Smooth muscle cell (in vitro differentiated cells): ENCODE measurements around the gene HKDC1. TPM values are rescaled to one million over a fixed set of nuclear protein-coding genes. Genes with fewer than 3 reads are reported as not detected.

Experiments used
- DNase-seq: peaks from one replicate; lab custom pipeline; 2025; ENCODE audit not compliant: unreplicated experiment; lab: John Stamatoyannopoulos, UW
- H2AFZ ChIP-seq: fragments of 200-600 bp; sonication (generic); 2 replicates; pipeline ENCODE4 v1.6.0; 2016; ENCODE audit warnings: antibody characterized with exemption, low read depth, mild to moderate bottlenecking
- H3F3A ChIP-seq: fragments of 200-600 bp; sonication (generic); 2 replicates; pipeline ENCODE4 v1.6.0; 2017; ENCODE audit warnings: antibody characterized with exemption, low read depth
- H3K27ac ChIP-seq: fragments of 200-600 bp; sonication (generic); 2 replicates; pipeline ENCODE4 v1.5.1; 2016; ENCODE audit warnings: low read depth, mild to moderate bottlenecking
- H3K27me3 ChIP-seq: fragments of 200-600 bp; sonication (generic); 2 replicates; pipeline ENCODE4 v1.6.1; 2016; ENCODE audit warnings: low read depth, mild to moderate bottlenecking
- H3K36me3 ChIP-seq: fragments of 200-600 bp; sonication (generic); 2 replicates; pipeline ENCODE4 v1.5.1; 2016; ENCODE audit warnings: low read depth
- H3K4me1 ChIP-seq: fragments of 200-600 bp; sonication (generic); 2 replicates; pipeline ENCODE4 v1.5.1; 2016; ENCODE audit warnings: low read depth
- H3K4me2 ChIP-seq: fragments of 200-600 bp; sonication (generic); 2 replicates; pipeline ENCODE4 v1.6.0; 2016; ENCODE audit warnings: mild to moderate bottlenecking
- H3K4me3 ChIP-seq: fragments of 200-600 bp; sonication (generic); 2 replicates; pipeline ENCODE4 v1.5.1; 2016; ENCODE audit warnings: mild to moderate bottlenecking
- H3K79me2 ChIP-seq: fragments of 200-600 bp; sonication (generic); 2 replicates; pipeline ENCODE4 v1.6.0; 2016; ENCODE audit warnings: low read depth, mild to moderate bottlenecking
- H3K9ac ChIP-seq: fragments of 200-600 bp; sonication (generic); 2 replicates; pipeline ENCODE4 v1.6.0; 2016; ENCODE audit warnings: low read depth
- H3K9me3 ChIP-seq: fragments of 200-600 bp; sonication (generic); replicated peaks from 2 replicates; pipeline ENCODE4 v1.5.1; 2016; ENCODE audit warnings: low read depth
- H4K20me1 ChIP-seq: fragments of 200-600 bp; sonication (generic); 2 replicates; pipeline ENCODE4 v1.6.0; 2016; ENCODE audit warnings: low read depth
- CTCF ChIP-seq: fragments of 200-600 bp; sonication (generic); IDR thresholded peaks from 2 replicates; pipeline ENCODE4 v1.5.1; 2017; ENCODE audit warnings: borderline replicate concordance, mild to moderate bottlenecking, antibody characterized with exemption; ENCODE audit not compliant: insufficient read depth, poor library complexity, severe bottlenecking
- WGBS: methylation state at CpG from one replicate; pipeline ENCODE4 v1.1.7; 2016; ENCODE audit warnings: low lambda C conversion rate; 5-methylcytosine and 5-hydroxymethylcytosine counted together
- polyA plus RNA-seq: library from polyadenylated mRNA; unstranded; fragments of >200 nt; fragmentation: Nextera tagmentation; extraction: Ambion mirVana; gene quantifications from 2 replicates; pipeline ENCODE4 v1.2.1, GENCODE V29; 2016
- total RNA-seq: library from RNA; depleted of rRNA; stranded (reverse); fragments of >200 nt; gene quantifications from 2 replicates; pipeline ENCODE4 v1.2.3, GENCODE V29; 2014

The HKDC1 gene
- total and polyA plus RNA-seq, 2 experiments from 2014 or later = 0.09 to 0.27 TPM

GRCh38 chr10:69287181-69287580 lies 67.0 kb downstream of the HKDC1 start:
- no peak overlapping the region for H3K27ac ChIP-seq
- WGBS = 93% methylated on average over 4 of the region's 4 CpGs

GRCh38 chr10:69290993-69291392 lies 70.9 kb downstream of the HKDC1 start:
- Histone ChIP-seq H3K79me2 (no peaks in the 10 kb centered on the region), H3K9me3 (no peaks in the 10 kb centered on the region), H3K9ac (no peak overlapping the region), H3K36me3 (no peaks in the 10 kb centered on the region), H4K20me1 (no peaks in the 10 kb centered on the region), H3K27ac (no peak overlapping the region), H3K4me1 (no peaks in the 10 kb centered on the region), H3K4me3 (no peak overlapping the region), H3K4me2 (no peak overlapping the region), H2AFZ (no peak overlapping the region), H3K27me3 (no peaks in the 10 kb centered on the region), H3F3A (no peaks in the 10 kb centered on the region)
- no peak for TF ChIP-seq CTCF
- WGBS = 94% methylated on average over 4 of the region's 4 CpGs
- DNase-seq = no peak

More at GRCh38 chr10:69287181-69287580, 67.0 kb downstream of the HKDC1 start:
- no peak for DNase-seq
- Histone ChIP-seq H3K79me2 (no peaks in the 10 kb centered on the region), H3K4me1 (no peaks in the 10 kb centered on the region), H3K27me3 (no peaks in the 10 kb centered on the region), H3K9me3 (no peaks in the 10 kb centered on the region), H2AFZ (no peak overlapping the region), H3K4me3 (no peak overlapping the region), H3F3A (no peaks in the 10 kb centered on the region), H4K20me1 (no peaks in the 10 kb centered on the region), H3K9ac (no peak overlapping the region), H3K36me3 (no peaks in the 10 kb centered on the region), H3K4me2 (no peak overlapping the region)
- TF ChIP-seq CTCF = no peak

- no peaks in the 10 kb centered on the region for H3K4me1 ChIP-seq
- no peak overlapping the region for H3K4me2 ChIP-seq
- H2AFZ ChIP-seq = no peak overlapping the region
- no peaks in the 10 kb centered on the region for H3F3A ChIP-seq
- H3K4me3 ChIP-seq = no peak overlapping the region
- TF ChIP-seq CTCF = no peak
- WGBS = 53% methylated on average over 3 of the region's 3 CpGs
- no peaks in the 10 kb centered on the region for H4K20me1 ChIP-seq
- H3K27ac ChIP-seq = no peak overlapping the region
- DNase-seq = no peak
- no peaks in the 10 kb centered on the region for H3K9me3 ChIP-seq
- H3K9ac ChIP-seq = no peak overlapping the region
- no peaks in the 10 kb centered on the region for H3K27me3 ChIP-seq
- H3K36me3 ChIP-seq = no peaks in the 10 kb centered on the region
- H3K79me2 ChIP-seq = no peaks in the 10 kb centered on the region
These were observed 72.3 kb downstream of the HKDC1 start for GRCh38 chr10:69292459-69292858.

- WGBS = 85% methylated on average over 11 of the region's 11 CpGs
- H3K79me2 ChIP-seq = no peaks in the 10 kb centered on the region
- H2AFZ ChIP-seq = no peak overlapping the region
- H3K4me3 ChIP-seq = no peak overlapping the region
- DNase-seq = no peak
- no peaks in the 10 kb centered on the region for H3F3A ChIP-seq
- no peak for TF ChIP-seq CTCF
- no peaks in the 10 kb centered on the region for H4K20me1 ChIP-seq
- H3K9ac ChIP-seq = no peak overlapping the region
- no peak overlapping the region for H3K27ac ChIP-seq
- H3K9me3 ChIP-seq = no peaks in the 10 kb centered on the region
- H3K4me2 ChIP-seq = no peak overlapping the region
- no peaks in the 10 kb centered on the region for H3K27me3 ChIP-seq
- H3K4me1 ChIP-seq = no peaks in the 10 kb centered on the region
- H3K36me3 ChIP-seq = no peaks in the 10 kb centered on the region
These were observed 75.0 kb downstream of the HKDC1 start for GRCh38 chr10:69295027-69295636.
